CD14-positive monocyte (primary cell): ENCODE measurements around the gene POU2AF3. TPM values are rescaled to one million over a fixed set of nuclear protein-coding genes. Genes with fewer than 3 reads are reported as not detected.
A peak's percentile ranks its signal among the peaks of the same experiment; 100 is the strongest.

Source experiments
- DNase-seq, 3 donors: peaks; one replicate each; pipeline ENCODE4 v3.0.0-alpha.2; 2011 to 2022
- H2AFZ ChIP-seq: 2 replicates; pipeline ENCODE4 v1.6.0; 2012; ENCODE audit warnings: mild to moderate bottlenecking, low read depth, low read length, inconsistent platforms; ENCODE audit not compliant: insufficient read depth, poor library complexity, severe bottlenecking
- H3K27ac ChIP-seq, 2 donors: 1 replicate in 1 of 2; 2 replicates in 1 of 2; pipeline ENCODE4 v1.5.1; 2012 to 2013; ENCODE audit warnings: low read length in 2 of 2, control low read depth in 1 of 2, inconsistent platforms in 1 of 2, low read depth in 1 of 2, mild to moderate bottlenecking in 1 of 2
- H3K27me3 ChIP-seq, 2 donors: one replicate each; pipeline versions ENCODE4 v1.6.0 to v1.6.1; 2011 to 2013; ENCODE audit warnings: low read length in 2 of 2; ENCODE audit not compliant: control insufficient read depth in 2 of 2, insufficient read depth in 2 of 2
- H3K36me3 ChIP-seq, 2 donors: replicated peaks in 1 of 2; 1 replicate in 1 of 2; 2 replicates in 1 of 2; pipeline versions ENCODE4 v1.5.1 to v1.6.1; 2012 to 2013; ENCODE audit warnings: low read length in 2 of 2, control low read depth in 1 of 2, inconsistent platforms in 1 of 2, mild to moderate bottlenecking in 1 of 2; ENCODE audit not compliant: insufficient read depth in 2 of 2, control insufficient read depth in 1 of 2
- H3K4me1 ChIP-seq, 2 donors: 1 replicate in 1 of 2; 2 replicates in 1 of 2; pipeline versions ENCODE4 v1.5.1 to v1.6.1; 2012 to 2013; ENCODE audit warnings: low read length in 2 of 2, control low read depth in 1 of 2, inconsistent platforms in 1 of 2, mild to moderate bottlenecking in 1 of 2, moderate library complexity in 1 of 2; ENCODE audit not compliant: insufficient read depth in 2 of 2, control insufficient read depth in 1 of 2
- H3K4me2 ChIP-seq: replicated peaks from 2 replicates; pipeline ENCODE3; 2012; ENCODE audit warnings: low read length, moderate library complexity, mild to moderate bottlenecking; ENCODE audit not compliant: poor library complexity, severe bottlenecking; ENCODE audit errors: extremely low read depth
- H3K4me3 ChIP-seq, 3 experiments: fragments of 200-600 bp in 1 of 3; sonication (generic) in 1 of 3; replicated peaks in 1 of 3; 1 replicate in 2 of 3; 2 replicates in 1 of 3; pipeline ENCODE4 v1.5.1; 2011 to 2013; ENCODE audit warnings: low read length in 3 of 3, mild to moderate bottlenecking in 3 of 3, control low read depth in 2 of 3, low read depth in 2 of 3, inconsistent platforms in 1 of 3, moderate library complexity in 1 of 3
- H3K79me2 ChIP-seq: 2 replicates; pipeline ENCODE4 v1.6.0; 2012; ENCODE audit warnings: mild to moderate bottlenecking, control low read depth, inconsistent platforms, low read length, moderate library complexity; ENCODE audit not compliant: insufficient read depth
- H3K9ac ChIP-seq: 2 replicates; pipeline ENCODE4 v1.6.0; 2017; ENCODE audit warnings: low read length, mild to moderate bottlenecking; ENCODE audit not compliant: insufficient read depth, poor library complexity, severe bottlenecking
- H3K9me3 ChIP-seq, 2 donors: replicated peaks in 1 of 2; 1 replicate in 1 of 2; 2 replicates in 1 of 2; pipeline versions ENCODE4 v1.5.1 to v1.6.1; 2012 to 2013; ENCODE audit warnings: low read length in 2 of 2, control low read depth in 1 of 2; ENCODE audit not compliant: control insufficient read depth in 1 of 2, insufficient read depth in 1 of 2
- H4K20me1 ChIP-seq: 2 replicates; pipeline ENCODE4 v1.6.0; 2012; ENCODE audit warnings: mild to moderate bottlenecking, low read length, control low read depth, moderate library complexity; ENCODE audit not compliant: insufficient read depth
- H3K27ac Mint-ChIP-seq, 7 donors: one replicate each; pipeline ENCODE4 v1.8.0; 2020; ENCODE audit warnings: mild to moderate bottlenecking in 7 of 7, mixed read lengths in 7 of 7, moderate library complexity in 6 of 7, inconsistent platforms in 2 of 7
- H3K27me3 Mint-ChIP-seq, 3 donors: one replicate each; pipeline ENCODE4 v1.8.0; 2021 to 2022; ENCODE audit warnings: low read depth in 3 of 3, mild to moderate bottlenecking in 3 of 3, mixed read lengths in 3 of 3, moderate library complexity in 3 of 3, inconsistent platforms in 1 of 3
- H3K36me3 Mint-ChIP-seq, 2 donors: one replicate each; pipeline ENCODE4 v1.8.0; 2020; ENCODE audit warnings: mixed read lengths in 2 of 2, inconsistent platforms in 1 of 2, mild to moderate bottlenecking in 1 of 2
- H3K4me1 Mint-ChIP-seq: one replicate; pipeline ENCODE4 v1.8.0; 2020; ENCODE audit warnings: mild to moderate bottlenecking, mixed read lengths
- H3K4me3 Mint-ChIP-seq, 2 donors: one replicate each; pipeline ENCODE4 v1.8.0; 2020; ENCODE audit warnings: mild to moderate bottlenecking in 2 of 2, mixed read lengths in 2 of 2, moderate library complexity in 1 of 2
- H3K9me3 Mint-ChIP-seq, 7 donors: one replicate each; pipeline ENCODE4 v1.8.0; 2020 to 2022; ENCODE audit warnings: mixed read lengths in 7 of 7, mild to moderate bottlenecking in 6 of 7, moderate library complexity in 6 of 7, inconsistent platforms in 2 of 7
- CTCF ChIP-seq: fragments of 200-600 bp; IDR thresholded peaks from one replicate; pipeline ENCODE4 v1.8.0; 2022; ENCODE audit warnings: antibody characterized with exemption, mild to moderate bottlenecking
- WGBS: methylation state at CpG from one replicate; pipeline ENCODE4 v1.1.5; 2013; ENCODE audit warnings: missing lambda C conversion rate; ENCODE audit not compliant: insufficient coverage; 5-methylcytosine and 5-hydroxymethylcytosine counted together
- intact Hi-C, 2 donors: fragments of 100-400 bp; cut with micrococcal nuclease; formaldehyde crosslinking; loops; one replicate each; pipeline versions ENCODE4 v1.15.0 to v1.15.1; 2023
- polyA plus RNA-seq, 3 donors: library from polyadenylated mRNA; depleted of rRNA in 1 of 3; unstranded in 2 of 3; stranded (reverse) in 1 of 3; fragments of 300-500 nt in 2 of 3; fragments of >200 nt in 1 of 3; fragmentation: Illumina TruSeq in 2 of 3; gene quantifications; 1 replicate in 2 of 3; 2 replicates in 1 of 3; pipeline ENCODE4 v1.2.3, GENCODE V29; 2012 to 2021

The POU2AF3 gene
- polyA plus RNA-seq, 3 donors = not detected

GRCh38 chr11:111310088-111310487 lies 11.7 kb downstream of the POU2AF3 start:
- no peak overlapping the region for H3K4me2 ChIP-seq
- TF ChIP-seq CTCF = no peak
- peak overlapping the region in 1 of 7 donors; percentile 75 for H3K27ac Mint-ChIP-seq
- H3K4me3 ChIP-seq = no peak overlapping the region
- no peak for DNase-seq
- H3K27me3 ChIP-seq = no peaks in the 10 kb centered on the region
- H3K4me3 Mint-ChIP-seq = no peak overlapping the region
- WGBS = 84% methylated on average over 3 of the region's 3 CpGs
- H3K36me3 ChIP-seq = no peaks in the 10 kb centered on the region
- peaks cover 1 to 10% (median 2%) of the 10 kb centered on the region in 3 donors for H3K27me3 Mint-ChIP-seq
- H3K36me3 Mint-ChIP-seq = no peaks in the 10 kb centered on the region
- no peaks in the 10 kb centered on the region for H3K79me2 ChIP-seq
- H3K27ac ChIP-seq = no peak overlapping the region
- H3K4me1 ChIP-seq = no peaks in the 10 kb centered on the region
- H3K9ac ChIP-seq = no peak overlapping the region
- no peaks in the 10 kb centered on the region for H4K20me1 ChIP-seq
- peaks cover 0 to 10% (median 5%) of the 10 kb centered on the region in 7 donors for H3K9me3 Mint-ChIP-seq
- no peak overlapping the region for H2AFZ ChIP-seq
- no peaks in the 10 kb centered on the region for H3K9me3 ChIP-seq
- intact Hi-C loops = no loop called here
- H3K4me1 Mint-ChIP-seq = no peaks in the 10 kb centered on the region

- no peak for DNase-seq
- H3K4me1 Mint-ChIP-seq = no peaks in the 10 kb centered on the region
- H3K4me2 ChIP-seq = no peak overlapping the region
- H3K27me3 ChIP-seq = no peaks in the 10 kb centered on the region
- H2AFZ ChIP-seq = no peak overlapping the region
- intact Hi-C loops = no loop called here
- 77% methylated on average over 6 of the region's 6 CpGs for WGBS
- H3K79me2 ChIP-seq = no peaks in the 10 kb centered on the region
- H3K36me3 ChIP-seq = no peaks in the 10 kb centered on the region
- H3K9me3 ChIP-seq = no peaks in the 10 kb centered on the region
- TF ChIP-seq CTCF = no peak
- H3K36me3 Mint-ChIP-seq = no peaks in the 10 kb centered on the region
- peaks cover 0 to 10% (median 5%) of the 10 kb centered on the region in 7 donors for H3K9me3 Mint-ChIP-seq
- no peak overlapping the region for H3K4me3 ChIP-seq
- no peaks in the 10 kb centered on the region for H4K20me1 ChIP-seq
- H3K27me3 Mint-ChIP-seq = peaks cover 1 to 10% (median 2%) of the 10 kb centered on the region in 3 donors
- H3K27ac Mint-ChIP-seq = no peak overlapping the region
- no peaks in the 10 kb centered on the region for H3K4me1 ChIP-seq
- no peak overlapping the region for H3K4me3 Mint-ChIP-seq
- H3K27ac ChIP-seq = no peak overlapping the region
- H3K9ac ChIP-seq = no peak overlapping the region
Observed at GRCh38 chr11:111310723-111311122, 12.4 kb downstream of the POU2AF3 start.
